ENCODE results near the gene CDC14B.
"Not testable (repeated sequence)": the region's sequence is repeated elsewhere in the genome, so short reads cannot be mapped to it uniquely, and the experiment has no call there.

The CDC14B gene

DNA sequence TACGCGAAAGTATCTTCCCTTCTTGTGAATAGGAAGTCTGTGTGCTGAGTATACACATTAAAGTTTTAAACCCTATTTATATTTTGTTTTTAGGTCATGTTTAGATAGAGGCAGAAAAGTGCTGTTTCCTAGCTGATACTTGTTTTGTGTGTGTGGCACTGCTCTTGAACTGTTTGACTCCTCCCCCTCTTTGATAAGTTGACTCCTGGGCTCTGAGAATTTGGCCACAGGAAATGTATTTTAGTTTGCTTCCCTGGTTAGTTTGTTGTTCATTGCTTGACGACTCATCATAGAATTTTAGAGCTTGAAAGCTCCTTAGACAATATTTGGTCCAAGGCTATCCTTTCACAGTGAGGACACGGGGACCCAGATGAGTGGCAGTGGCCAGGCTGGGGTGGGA, 2.0 kb upstream of the CDC14B start:
- no peak for DNase-seq

DNA sequence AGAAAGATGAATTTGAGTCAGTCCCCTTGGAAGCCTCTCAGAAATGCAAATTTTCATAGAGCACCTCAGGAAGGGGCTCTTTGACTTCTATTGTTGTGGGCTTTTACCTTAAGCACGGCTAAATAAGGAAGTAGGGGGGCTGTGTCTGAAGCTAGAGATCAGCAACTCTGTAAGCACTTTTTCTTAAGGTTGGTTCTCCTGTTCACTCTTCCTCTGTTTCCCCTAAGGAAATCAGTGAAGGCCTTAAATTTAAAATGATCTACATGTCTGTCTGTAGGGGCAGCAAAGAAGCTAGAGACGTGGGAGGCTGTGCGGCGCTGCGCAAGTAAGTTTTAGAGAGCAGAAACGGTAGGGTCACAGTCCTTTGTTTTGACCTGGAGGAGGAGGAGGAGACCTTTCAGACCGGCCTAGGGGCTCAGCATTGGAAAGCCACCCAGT, 1.2 kb upstream of the CDC14B start:
- DNase-seq = no peak

DNA sequence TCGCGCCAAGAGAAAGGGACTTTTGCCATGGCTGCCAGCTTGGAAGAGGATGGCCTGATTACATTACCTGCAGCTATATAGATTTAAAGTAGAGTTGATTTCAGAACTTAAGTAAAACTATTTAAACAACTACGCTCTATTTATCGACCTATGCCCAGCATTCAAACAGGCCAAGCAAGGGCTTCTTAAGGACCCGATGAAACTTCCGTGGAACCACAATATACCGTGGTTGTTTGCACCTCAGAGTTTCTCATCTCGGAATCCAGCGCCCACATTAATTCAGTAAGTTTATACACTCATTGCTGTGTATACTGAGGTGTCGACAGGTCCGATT, 505 bp upstream of the CDC14B start:
- no peak for DNase-seq

DNA sequence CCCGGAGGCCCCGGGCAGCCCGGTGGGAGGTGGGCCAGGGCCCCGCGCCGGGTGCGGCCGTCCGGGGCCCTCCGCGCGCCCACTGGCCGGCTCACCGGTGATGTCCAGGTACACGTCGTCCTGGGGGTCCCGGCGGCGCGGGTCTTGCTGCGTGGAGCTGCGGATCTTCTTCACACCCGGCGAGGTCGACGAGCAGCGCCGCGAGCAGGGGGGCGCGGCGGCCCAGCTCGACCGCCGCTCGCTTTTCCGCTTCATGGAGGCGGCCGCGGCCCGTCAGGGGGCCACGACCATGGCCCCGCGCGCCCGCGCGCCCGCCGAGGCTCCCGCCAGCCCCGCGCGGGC, 548 bp downstream of the CDC14B start:
- DNase-seq = no peak

DNA sequence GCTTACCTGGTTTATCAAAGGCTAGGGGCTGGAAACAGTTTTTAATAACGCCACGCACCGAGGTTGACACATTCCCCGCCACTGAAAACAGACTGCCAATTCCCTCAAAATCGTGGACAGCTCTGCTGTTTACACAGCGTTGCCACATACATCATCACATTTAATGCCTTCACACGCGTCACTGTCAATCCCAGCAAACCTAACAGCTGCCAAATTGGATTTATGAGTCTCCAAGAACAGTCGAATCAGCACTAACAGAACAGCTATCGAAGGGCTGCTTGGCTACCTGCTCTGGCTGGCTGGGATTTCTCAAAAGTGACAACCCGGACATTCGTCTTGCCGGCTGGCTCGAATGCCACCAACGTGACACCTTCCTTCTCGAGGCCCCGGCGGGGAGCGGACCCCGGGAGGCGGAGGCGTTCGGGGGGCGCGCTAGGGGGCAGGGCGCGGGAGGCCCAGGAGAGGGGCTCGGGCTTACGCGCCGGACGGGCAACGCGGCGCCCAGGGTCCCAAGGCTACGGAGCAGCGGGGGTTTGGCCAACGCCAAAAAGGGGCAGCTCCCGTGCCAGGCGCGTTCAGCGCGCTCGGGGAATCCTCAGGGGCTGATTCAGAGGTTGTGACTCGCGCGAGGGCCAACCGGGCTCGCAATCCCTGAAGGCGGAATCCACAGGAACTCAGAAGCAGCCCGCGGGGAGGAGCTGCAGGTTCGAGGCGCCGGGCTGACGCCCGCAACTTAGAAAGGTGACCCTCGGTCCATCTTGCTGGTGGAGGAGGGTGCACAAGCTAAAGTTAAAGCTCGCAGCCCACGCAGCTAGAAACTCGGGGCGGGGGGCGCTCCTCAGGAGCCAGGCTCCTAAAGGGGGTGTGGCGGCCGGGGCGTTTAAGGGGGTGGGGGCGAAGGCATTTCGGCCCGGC, 1.2 kb downstream of the CDC14B start:
- peak; percentile 94 for DNase-seq

DNA sequence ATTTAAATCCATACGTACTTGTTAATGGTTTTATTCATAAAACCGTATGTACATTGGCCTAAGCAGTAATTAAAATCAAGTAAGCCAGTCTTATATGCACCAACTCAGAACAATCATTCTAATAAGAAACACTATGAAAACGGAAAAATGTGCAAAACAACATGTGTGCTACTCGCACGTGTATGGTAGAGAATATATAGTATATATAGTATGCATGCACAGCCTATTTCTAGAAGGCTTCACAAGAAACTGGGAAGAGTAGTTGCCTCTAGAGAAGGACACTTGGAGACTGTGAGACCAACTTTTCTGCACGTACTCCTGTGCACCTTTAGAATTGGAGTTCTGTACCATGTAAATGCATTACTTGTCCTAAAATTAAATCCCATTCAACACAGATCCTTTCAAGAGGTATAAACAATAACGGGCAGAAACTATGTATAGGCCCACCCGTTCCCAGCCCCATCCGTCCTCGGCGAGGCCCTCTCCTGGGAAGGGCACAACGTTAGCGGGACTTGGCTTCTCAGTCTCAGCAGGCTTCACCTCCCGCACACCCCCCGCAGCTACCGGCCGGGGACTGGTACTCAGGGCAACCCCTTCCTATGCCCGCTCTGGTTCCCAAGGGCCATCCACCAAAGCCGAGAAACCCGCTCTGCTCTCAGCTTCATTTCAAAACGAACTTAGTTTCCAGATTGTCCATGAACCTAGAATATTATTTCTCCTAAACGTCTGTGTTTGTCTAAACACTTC, 2.0 kb downstream of the CDC14B start:
- DNase-seq = peak; percentile 40

DNA sequence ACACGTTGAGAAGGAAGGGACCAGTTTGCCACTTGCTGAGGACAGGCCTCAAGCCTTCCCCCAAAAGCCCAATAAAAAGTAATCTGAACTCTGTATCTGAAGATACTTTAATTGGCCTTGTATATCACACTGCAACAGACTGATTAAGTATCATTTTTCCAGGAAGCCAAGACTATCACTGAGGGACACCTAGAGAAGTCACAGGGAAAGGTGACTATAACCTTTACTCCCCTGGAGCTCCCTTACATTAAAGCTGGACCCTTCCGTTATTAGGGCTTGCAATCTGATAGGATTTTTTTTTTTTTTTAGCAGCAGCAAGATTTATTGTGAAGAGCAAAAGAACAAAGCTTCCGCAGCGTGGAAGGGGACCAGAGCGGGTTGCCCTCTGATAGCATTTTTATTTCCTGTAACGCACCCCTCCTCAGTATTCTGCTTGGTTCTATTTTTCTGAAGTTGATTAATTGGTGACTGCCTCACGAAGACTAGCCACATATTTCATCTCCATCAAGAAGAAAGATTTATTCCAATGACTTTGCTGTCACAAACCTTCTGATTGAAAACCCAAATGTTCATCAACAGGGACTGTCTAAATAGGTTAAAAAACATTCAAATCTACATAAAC, 2.7 kb downstream of the CDC14B start:
- DNase-seq = no peak

DNA sequence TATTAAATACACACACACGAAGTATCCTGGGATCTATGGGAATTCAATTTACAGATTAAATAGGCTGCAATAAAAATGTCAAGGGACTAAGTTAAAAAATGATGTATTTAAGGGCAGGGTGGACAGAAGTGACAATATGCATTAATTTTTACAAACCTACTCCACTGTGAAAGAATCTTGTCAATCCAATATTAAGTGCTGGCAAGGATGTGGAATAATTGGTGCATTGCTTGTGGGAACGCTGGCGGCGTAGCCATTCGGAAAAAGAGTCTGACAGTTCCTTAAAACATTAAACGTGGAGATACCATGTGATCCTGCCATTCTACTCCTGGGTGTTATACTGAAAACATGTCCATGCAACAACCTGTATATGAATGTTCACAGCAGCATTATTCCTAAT, 4.2 kb downstream of the CDC14B start:
- DNase-seq = no peak

DNA sequence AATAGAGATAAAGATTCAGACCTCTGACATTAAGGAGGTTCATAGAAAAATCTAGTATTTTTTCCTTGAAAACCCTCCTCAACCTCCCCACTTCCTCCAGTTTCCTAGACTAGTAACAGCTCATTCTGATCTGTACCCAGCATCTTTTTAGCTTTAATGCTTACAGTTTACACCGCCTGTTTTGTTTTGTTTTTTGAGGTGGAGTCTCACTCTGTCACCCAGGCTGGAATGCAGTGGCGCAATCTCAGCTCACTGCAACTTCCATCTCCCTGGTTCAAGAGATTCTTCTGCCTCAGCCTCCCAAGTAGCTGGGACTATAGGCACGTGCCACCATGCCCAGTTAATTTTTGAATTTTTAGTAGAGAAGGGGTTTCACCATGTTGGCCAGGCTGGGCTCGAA, 5.0 kb downstream of the CDC14B start:
- not testable (repeated sequence) for DNase-seq

DNA sequence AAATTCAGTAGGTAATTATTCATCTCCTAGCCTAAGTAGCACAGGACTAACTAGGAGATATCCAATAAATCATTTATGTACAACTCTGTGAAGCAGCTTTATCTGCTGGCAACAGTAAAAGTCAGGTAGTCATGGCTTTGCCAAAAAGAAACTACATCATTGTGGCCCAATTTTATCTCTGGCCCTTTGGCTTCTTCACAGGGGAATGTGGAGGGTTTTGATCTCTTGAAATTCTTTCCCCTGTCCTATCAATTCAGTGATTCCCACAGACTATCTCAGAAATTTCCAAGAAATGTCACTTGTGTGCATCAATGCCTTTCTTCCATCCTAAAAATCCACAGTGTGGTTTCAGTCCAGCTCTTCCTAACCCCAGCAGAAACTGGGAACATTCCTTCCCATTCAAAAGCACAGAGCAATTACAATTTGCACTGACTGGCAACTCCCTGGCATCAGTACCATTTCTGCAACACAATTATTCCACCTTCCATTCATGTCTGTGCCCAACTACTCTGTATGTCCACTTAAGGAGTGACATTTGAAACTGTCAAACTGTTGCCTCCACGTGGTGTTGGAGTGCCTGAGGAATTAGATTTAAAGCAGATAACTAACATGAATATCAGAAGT, 6.6 kb downstream of the CDC14B start:
- no peak for DNase-seq

DNA sequence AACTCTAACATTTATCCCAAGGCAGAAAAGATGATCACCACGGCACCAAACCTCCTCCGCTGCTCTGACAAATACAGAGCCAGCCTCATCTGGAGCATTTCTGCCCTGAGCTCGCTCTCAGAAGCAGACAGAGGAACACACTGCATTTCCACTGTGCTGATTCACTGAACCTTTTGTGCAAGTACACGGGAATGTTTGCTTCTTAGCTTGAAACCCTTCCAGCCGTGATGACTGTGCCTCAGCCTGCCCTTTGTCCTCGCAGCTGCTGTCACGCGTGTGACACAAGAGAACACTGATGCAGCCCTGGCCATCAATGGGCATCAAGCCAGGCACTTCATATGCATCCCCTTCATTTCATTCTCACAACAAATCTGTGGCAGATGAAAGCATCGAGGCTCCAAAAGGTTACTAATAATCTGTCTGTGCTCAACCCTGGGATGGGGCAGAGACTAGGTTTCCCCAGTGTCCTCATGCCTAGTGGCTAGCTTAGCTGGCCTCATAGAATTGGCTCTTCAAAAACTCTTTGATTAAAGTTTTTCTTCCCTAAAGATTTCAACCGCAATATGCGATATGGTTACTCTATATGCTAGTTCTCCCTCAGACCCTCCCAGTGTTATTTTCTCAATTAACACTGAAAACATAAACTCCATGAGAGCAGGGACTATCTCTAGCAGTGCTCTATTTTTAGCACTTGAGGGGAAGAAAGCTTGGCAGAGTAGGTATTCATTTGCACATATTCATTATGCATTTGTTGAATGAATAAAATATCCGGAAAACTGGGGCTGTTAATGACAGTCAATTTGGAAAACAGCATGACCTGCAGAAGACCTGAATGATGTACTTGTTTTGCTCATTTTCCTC, 7.3 kb downstream of the CDC14B start:
- no peak for DNase-seq

DNA sequence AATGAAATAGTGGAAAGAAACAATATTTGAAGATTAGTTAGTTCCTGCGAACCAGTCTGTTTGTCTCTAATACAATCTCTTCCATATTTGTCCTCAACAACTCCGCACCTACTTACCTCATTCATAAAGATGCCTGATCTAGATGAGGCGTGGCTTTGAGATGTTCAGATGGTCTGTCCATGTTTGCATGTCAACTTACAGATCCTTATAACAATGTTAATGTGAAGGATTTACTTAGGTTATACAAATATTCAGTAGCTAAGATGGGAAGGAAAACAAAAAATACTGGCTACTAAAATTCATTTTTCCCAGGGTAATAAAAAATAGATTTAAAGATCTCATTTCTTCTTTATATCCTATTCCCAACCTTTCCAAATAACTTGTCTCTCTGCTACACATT, 8.3 kb downstream of the CDC14B start:
- DNase-seq = no peak

DNA sequence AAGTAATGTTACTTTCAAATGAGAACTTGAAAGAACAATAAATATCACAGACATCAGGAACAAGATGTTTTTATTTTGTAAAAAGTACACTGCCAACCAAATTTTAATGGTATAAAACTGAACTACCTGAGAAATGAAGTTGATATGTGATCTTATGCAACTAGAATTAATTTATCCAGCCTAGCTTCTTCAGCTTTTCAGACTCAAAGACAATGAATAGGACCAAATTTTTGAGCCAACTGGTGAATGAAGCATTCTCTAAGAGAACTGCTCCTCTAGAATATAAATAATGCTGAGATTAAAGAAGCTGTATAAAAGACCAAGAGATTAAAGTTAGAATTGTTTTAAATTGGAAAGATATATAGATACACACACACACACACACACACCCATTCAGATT, 9.9 kb downstream of the CDC14B start:
- DNase-seq = no peak

DNA sequence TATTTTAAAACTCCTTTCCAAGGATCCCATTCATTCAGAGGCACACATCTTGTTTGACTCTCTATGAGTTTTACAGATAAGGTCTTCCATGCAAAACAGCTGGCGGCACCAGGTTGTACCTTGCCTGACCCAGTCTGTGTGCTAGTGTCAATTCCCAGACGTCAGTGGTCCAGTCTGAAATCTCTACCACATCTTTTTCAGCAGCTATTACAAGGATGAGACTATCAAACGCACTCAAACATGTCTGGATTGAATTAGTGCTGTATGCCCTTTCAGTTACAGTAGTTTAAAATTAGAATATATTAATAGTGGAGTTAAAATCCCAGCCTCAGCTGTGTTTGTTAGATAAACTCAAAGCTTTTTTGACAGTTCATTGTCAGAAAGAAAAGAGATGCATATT, 11.7 kb downstream of the CDC14B start:
- no peak for DNase-seq

DNA sequence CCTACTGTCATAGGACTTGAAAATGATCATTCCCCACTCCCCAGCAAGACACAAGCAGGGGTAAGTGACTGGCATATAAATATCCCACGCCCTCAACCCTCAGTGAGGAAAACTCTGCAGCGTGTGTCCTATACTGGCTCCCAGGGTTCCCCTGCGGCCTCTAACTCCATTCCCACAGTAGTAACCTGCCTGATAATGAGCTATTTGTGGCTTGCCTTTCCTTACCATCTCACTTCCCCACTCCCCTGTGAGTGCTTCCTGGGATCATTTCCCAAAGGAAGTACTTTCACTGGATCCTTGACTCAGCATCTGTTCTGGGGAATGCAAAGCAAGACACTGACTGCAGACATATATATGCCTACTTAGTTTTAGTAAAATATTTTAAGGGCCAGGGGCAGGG, 14.3 kb downstream of the CDC14B start:
- no peak for DNase-seq

DNA sequence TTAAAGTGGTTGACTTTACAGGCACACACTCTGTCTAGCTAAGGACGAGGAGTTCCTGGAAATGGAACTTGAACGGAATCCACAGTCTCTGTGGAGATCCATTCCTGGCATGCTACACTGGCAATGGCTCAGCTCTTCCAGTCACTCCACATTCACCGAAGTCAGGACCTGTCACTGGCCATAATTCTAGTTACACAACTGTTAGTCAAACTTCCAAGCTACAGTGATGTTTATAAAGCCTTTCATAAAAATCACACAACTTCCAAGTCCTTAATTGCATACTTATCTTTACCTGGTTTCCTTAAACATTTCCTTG, 15.7 kb downstream of the CDC14B start:
- no peak for DNase-seq

DNA sequence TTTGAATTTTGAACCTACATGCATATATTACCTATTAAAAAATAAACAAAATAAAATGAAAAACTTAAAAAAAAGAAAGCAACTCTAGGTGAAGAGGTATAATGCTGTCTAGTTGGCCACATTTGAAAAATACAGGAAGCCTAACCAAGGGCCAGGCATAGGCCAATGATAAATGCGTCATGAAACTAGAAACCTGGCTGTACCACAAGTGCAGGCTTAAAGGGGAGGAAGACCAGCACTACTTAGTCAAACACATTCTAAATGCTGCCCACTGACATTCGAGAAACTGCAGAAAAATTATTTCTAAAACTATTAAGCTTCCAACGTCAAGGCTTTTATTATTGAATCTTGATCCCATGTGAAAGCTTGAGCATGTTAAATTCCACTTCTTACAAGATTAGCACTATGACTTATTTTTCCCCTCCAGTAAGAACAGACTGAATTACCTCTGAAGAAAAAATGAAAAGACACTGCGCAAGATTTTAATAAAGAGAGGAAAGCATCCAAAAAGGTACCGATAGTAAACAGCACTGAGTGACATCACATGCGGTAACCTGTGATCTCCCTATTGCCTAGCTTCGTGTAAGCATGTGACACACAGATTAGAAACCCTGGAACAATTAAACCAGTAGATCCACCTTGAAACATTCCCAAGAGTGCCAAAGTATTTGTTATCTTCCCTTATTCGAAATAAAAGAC, 16.2 kb downstream of the CDC14B start:
- DNase-seq = no peak

DNA sequence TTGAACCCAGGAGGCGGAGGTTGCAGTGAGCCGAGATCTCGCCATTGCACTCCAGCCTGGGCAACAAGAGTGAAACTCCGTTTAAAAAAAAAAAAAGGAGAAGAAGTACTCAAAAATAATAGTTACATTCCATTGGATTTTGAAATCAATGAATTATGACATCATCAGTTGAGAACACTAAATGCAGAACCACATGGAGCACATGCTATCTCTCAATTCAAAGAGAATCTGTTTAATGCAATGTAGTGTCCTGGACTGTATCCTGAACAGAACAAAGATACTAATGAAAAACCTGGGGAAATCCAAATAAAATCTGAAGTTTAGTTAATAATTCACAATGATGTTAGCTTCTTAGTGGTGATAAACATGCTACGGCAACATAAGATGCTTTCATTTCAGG, 20.3 kb downstream of the CDC14B start:
- no peak for DNase-seq

DNA sequence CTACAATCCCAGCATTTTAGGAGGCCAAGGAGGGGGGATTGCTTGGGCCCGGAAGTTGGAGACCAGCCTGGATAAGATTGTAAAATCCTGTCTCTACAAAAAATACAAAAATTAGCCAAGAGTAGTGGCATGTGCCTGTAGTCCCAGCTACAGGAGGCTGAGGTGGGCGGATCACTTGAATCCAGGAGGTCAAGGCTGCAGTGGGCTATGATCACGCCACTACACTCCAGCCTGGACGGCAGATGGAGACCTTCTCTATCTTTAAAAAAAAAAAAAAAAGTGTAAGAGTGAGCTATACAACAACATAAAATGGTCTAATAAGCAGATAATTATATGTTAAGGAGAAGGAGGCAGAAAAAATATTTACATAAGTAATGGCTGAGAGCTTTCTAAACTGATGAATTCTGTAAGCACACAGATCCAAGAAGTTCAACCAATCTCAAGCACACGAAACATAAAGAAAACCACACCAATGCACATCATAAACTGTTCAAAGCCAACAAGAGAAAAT, 23.0 kb downstream of the CDC14B start:
- DNase-seq = no peak

DNA sequence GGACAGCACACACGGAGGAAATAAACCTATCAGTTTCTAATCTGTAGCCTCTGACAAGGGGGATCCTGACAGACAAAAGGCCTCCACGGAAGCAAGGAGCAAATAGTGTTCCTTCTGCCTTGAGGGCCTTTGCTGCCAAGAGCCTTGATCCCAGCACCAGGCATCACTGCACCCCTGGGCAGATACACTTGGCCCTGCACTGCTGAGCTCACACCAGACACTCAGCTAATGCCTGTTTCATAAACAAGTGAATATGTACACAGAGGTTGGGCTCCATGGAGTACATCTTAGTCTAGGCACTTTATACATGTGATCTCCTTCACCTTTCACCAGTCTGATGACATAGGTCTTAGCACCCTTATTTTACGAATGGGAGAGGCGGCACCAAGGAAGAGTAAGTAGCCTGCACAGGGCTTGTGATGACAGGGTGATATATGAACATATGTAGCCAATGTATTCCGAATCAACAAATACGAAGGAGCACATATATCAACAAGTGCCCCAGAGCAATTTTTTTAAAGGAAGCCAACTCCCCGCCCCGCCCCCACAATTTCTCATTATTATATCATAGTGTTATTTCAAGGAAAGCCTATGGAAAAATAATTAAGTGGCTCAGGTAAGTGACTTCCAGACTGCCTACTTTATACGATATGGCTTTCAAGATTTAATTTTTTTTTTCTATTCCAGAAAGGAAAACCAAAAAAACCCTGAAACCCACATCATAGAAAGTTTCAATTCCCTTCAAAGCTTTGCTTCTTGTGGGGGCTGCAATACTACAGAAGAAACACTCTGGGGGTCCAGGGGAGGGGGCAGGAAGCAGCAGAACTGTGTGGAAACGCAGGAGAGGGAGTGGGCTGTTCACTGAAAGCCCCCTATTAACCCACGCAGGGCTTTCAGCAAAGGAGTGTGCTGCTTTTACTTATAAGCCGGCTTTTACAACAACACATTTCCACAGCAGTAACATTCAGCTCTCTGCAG, 32.0 kb downstream of the CDC14B start:
- DNase-seq = no peak

DNA sequence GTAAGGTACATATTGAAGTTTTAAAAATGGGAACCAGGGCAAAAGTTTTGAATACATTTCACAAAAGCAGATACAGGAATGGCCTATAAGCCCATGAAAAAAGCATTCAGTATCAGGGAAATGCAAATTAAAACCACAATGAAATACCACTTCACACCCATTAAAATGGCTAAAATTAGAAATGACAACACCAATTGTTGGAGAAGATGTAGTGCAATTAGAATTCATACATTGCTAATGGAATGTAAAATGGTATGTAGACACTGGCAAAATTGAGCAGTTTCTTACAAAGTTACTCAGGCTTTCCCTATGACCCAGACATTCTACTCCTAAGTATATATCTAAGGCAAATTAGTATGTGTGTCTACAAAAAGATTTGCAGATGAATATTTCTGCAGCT, 34.2 kb downstream of the CDC14B start:
- DNase-seq = no peak

Data from NCI-H82 (cell line).